BLaER1 (cell line): ENCODE results near the gene CPA2.

Source experiments
- H3K27ac ChIP-seq: shearing (Covaris generic); formaldehyde crosslinking; 2 replicates; pipeline ENCODE4 v1.8.1; 2022
- H3K27me3 ChIP-seq: shearing (Covaris generic); formaldehyde crosslinking; 2 replicates; pipeline ENCODE4 v1.8.1; 2022
- H3K36me3 ChIP-seq: shearing (Covaris generic); formaldehyde crosslinking; 2 replicates; pipeline ENCODE4 v1.8.1; 2022
- H3K4me1 ChIP-seq: shearing (Covaris generic); formaldehyde crosslinking; 2 replicates; pipeline ENCODE4 v1.8.1; 2022
- H3K4me2 ChIP-seq: shearing (Covaris generic); formaldehyde crosslinking; 2 replicates; pipeline ENCODE4 v1.8.1; 2022
- H3K4me3 ChIP-seq: shearing (Covaris generic); formaldehyde crosslinking; 2 replicates; pipeline ENCODE4 v1.8.1; 2022
- H3K9ac ChIP-seq: shearing (Covaris generic); formaldehyde crosslinking; 2 replicates; pipeline ENCODE4 v1.8.1; 2022
- H3K9me3 ChIP-seq: shearing (Covaris generic); formaldehyde crosslinking; 2 replicates; pipeline ENCODE4 v1.8.1; 2022
- H4K20me1 ChIP-seq: shearing (Covaris generic); formaldehyde crosslinking; 2 replicates; pipeline ENCODE4 v1.8.1; 2022
- Cebpa-rat ChIP-seq: shearing (Covaris generic); IDR thresholded peaks from 2 replicates; pipeline ENCODE4 v1.8.1; 2022

CPA2 gene

GRCh38 chr7:130272381-130273080 is 5.9 kb downstream of the CPA2 start:
- TF ChIP-seq Cebpa-rat: no peak
- no peak overlapping the region for H3K4me3 ChIP-seq
- no peaks in the 10 kb centered on the region; the same call in 1 of the 2 replicates for H3K9me3 ChIP-seq
- peak overlapping the region; percentile 68 for H3K4me2 ChIP-seq
- H3K4me1 ChIP-seq: peaks cover 18% of the 10 kb centered on the region
- H3K9ac ChIP-seq: no peak overlapping the region
- H3K27ac ChIP-seq: no peak overlapping the region
- H3K27me3 ChIP-seq: no peaks in the 10 kb centered on the region
- H4K20me1 ChIP-seq: no peaks in the 10 kb centered on the region
- H3K36me3 ChIP-seq: no peaks in the 10 kb centered on the region

DNA sequence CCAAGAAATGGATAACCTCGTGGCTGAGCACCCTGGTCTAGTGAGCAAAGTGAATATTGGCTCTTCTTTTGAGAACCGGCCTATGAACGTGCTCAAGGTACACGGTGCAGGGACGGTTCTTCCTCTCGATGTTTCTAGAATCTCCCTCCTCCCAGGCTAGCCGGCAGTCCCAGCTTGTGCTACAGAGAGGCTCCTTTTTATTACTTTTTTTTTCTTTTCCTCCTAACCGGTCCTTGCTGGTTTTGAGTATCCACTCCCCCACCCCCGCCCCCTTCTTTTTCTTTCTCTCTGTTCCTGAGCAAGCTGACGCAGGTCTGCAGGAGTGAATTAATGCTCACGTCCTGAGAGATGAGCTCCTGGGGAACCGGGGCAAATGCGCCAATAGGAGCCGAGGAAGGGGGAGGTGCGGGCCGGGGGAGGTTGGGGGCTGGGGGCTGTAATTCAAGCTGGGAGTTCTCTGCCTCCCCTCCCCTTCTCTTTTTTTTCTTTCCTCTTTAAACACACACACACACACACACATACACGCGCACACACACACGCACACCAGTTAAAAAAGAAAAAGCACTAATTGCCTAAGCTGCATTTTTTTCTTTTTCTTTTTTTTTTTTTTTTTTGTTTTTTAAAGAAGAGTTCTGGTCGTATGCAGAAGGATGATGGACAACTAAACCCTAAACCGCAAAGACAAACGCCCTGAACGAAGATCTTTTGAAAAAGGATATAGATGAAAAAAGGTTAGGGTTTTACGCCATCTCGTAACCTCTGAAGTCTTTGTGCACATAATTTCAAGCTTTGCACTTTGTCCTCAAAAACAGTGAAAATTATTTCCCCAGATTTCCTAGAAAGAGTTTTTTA is 6.6 kb downstream of the CPA2 start:
- no peak overlapping the region for H3K27ac ChIP-seq
- H3K4me2 ChIP-seq: peak overlapping the region; percentile 68
- no peaks in the 10 kb centered on the region; the same call in 1 of the 2 replicates for H3K9me3 ChIP-seq
- H3K4me1 ChIP-seq: peaks cover 18% of the 10 kb centered on the region
- H3K27me3 ChIP-seq: no peaks in the 10 kb centered on the region
- no peaks in the 10 kb centered on the region for H4K20me1 ChIP-seq
- TF ChIP-seq Cebpa-rat: no peak
- no peak overlapping the region for H3K4me3 ChIP-seq
- no peaks in the 10 kb centered on the region for H3K36me3 ChIP-seq
- no peak overlapping the region for H3K9ac ChIP-seq

DNA sequence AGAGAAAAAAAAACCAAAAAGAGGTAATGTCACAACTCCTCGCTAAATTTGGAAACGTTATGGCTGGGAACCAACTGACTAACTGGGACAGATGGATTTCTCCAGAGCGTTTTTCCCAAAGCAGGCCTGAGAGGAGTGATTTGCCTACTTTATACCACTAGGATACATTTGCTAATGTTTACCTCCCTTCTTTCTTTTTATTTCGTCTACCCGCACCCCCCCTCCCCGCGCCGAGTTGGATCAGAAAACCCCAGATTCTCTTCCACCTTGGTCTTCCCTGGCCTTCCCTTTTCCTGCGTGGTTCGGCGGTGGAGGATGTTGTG is 7.2 kb downstream of the CPA2 start:
- Histone ChIP-seq H3K36me3 (no peaks in the 10 kb centered on the region), H3K4me3 (no peak overlapping the region), H3K9ac (no peak overlapping the region), H4K20me1 (no peaks in the 10 kb centered on the region), H3K27me3 (no peaks in the 10 kb centered on the region), H3K9me3 (no peaks in the 10 kb centered on the region; the same call in 1 of the 2 replicates), H3K4me1 (peaks cover 18% of the 10 kb centered on the region), H3K27ac (no peak overlapping the region), H3K4me2 (no peak overlapping the region; the same call in 1 of the 2 replicates)
- no peak for TF ChIP-seq Cebpa-rat

DNA sequence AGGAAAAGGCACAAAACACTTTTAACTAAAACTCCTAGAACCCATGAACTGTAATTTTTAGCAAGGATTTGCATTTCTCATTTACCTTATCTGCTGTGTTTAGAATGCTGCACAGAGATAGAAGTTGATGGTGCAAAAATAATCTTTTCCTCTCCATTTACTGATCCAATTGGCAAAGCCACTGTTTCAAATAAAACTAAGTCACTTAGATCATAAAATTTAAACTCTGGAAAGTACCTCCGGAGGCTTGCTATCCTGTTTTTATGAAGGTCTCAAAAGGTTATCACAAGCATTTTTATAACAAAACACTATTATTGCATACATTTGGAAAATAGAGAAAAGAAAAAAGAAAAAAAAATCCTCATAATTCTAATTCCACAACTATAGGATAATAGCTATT is 7.6 kb downstream of the CPA2 start:
- peaks cover 18% of the 10 kb centered on the region for H3K4me1 ChIP-seq
- no peaks in the 10 kb centered on the region for H3K36me3 ChIP-seq
- no peaks in the 10 kb centered on the region for H3K27me3 ChIP-seq
- H4K20me1 ChIP-seq: no peaks in the 10 kb centered on the region
- H3K4me3 ChIP-seq: no peak overlapping the region
- no peak overlapping the region for H3K27ac ChIP-seq
- H3K9ac ChIP-seq: no peak overlapping the region
- TF ChIP-seq Cebpa-rat: no peak
- H3K4me2 ChIP-seq: no peak overlapping the region
- H3K9me3 ChIP-seq: no peaks in the 10 kb centered on the region; the same call in 1 of the 2 replicates

GRCh38 chr7:130274983-130275591 is 8.4 kb downstream of the CPA2 start:
- H3K27ac ChIP-seq: no peak overlapping the region
- no peak overlapping the region for H3K4me3 ChIP-seq
- no peaks in the 10 kb centered on the region for H3K36me3 ChIP-seq

DNA sequence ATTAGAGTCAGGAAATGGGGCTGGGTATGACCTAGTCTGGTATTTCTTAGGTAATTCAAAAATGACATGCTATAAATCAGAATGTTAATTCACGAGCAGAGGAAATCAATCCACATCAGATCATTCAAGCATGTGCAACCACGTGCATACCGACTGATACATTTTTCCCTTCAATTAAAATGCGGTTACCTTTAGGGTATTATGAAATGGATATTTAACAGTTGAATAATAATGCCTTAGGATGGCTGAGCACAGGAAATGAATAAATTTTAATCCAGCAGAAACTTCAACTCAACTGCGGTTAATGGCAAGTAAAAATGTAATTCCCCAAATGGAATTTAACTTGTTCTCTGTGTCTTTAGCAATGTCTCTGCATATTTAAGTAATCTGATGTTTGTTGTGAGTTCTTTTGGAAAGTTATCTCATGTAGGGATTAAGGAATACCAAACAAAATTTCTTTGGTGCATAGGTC is 9.2 kb downstream of the CPA2 start:
- H4K20me1 ChIP-seq: no peaks in the 10 kb centered on the region
- no peaks in the 10 kb centered on the region for H3K36me3 ChIP-seq
- TF ChIP-seq Cebpa-rat: no peak
- no peak overlapping the region for H3K4me2 ChIP-seq
- no peaks in the 10 kb centered on the region; the same call in 1 of the 2 replicates for H3K9me3 ChIP-seq
- H3K9ac ChIP-seq: no peak overlapping the region
- no peaks in the 10 kb centered on the region for H3K27me3 ChIP-seq
- H3K4me1 ChIP-seq: peaks cover 18% of the 10 kb centered on the region
- H3K27ac ChIP-seq: no peak overlapping the region
- no peak overlapping the region for H3K4me3 ChIP-seq

More at GRCh38 chr7:130274983-130275591, 8.4 kb downstream of the CPA2 start:
- no peak for TF ChIP-seq Cebpa-rat
- Histone ChIP-seq H3K27me3 (no peaks in the 10 kb centered on the region), H4K20me1 (no peaks in the 10 kb centered on the region), H3K9ac (no peak overlapping the region), H3K9me3 (no peaks in the 10 kb centered on the region; the same call in 1 of the 2 replicates), H3K4me1 (peaks cover 18% of the 10 kb centered on the region), H3K4me2 (no peak overlapping the region)

DNA sequence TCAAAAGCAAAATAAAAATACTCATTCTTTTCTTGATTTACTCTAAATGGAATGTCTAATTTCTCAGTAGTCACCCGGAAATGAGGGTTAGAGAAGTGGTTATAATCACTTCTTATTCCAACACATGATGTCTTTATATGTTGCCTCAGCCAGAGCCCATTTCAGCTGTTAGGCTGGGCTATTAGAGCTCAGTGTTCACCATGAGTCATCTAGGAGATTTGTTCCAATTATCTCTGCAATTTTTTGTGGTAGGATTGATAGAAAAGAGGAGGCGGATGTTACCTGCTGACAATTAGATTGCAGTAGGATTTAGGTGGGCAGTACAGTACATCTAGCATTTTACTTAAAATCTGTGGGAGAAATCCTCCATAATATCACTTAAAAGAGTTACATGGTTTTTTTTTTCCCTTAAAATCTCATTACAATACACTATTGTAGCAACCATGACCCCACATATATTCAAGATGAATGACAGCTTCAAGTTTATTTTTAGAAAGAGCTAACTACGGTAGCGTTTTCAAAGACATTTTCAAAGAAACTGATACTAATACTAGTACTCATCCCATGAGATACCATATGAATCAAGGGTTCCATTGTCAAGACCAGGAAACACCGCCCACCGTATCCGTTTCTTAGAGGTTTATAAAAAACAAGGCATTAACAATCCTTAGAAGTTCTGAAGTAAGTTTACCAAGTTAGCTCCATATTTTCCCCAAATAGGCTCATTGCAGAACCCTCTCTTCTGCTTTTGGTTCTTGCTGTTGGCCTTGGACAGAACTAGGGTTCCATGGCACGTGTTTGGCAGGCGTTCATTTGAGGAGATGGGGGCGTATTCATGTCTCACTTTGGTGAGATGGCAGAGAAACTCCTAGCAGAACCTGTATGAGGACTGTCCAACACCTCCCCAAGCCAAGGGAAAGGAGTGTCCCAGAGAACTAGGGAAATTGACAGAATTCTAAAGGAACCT is 10.4 kb downstream of the CPA2 start:
- H3K4me1 ChIP-seq: peaks cover 18% of the 10 kb centered on the region
- H3K36me3 ChIP-seq: no peaks in the 10 kb centered on the region
- no peak overlapping the region for H3K27ac ChIP-seq
- no peak for TF ChIP-seq Cebpa-rat
- H3K9me3 ChIP-seq: no peaks in the 10 kb centered on the region; the same call in 1 of the 2 replicates
- H3K27me3 ChIP-seq: no peaks in the 10 kb centered on the region
- H3K4me3 ChIP-seq: no peak overlapping the region
- no peak overlapping the region for H3K4me2 ChIP-seq
- H4K20me1 ChIP-seq: no peaks in the 10 kb centered on the region
- no peak overlapping the region for H3K9ac ChIP-seq

GRCh38 chr7:130277763-130278643 is 11.3 kb downstream of the CPA2 start:
- H3K4me3 ChIP-seq: no peak overlapping the region
- no peak overlapping the region for H3K9ac ChIP-seq
- H3K9me3 ChIP-seq: no peaks in the 10 kb centered on the region; the same call in 1 of the 2 replicates
- no peaks in the 10 kb centered on the region for H3K27me3 ChIP-seq
- H4K20me1 ChIP-seq: no peaks in the 10 kb centered on the region
- no peak overlapping the region for H3K4me2 ChIP-seq
- no peak overlapping the region for H3K27ac ChIP-seq
- H3K36me3 ChIP-seq: no peaks in the 10 kb centered on the region
- no peak for TF ChIP-seq Cebpa-rat
- H3K4me1 ChIP-seq: peaks cover 12% of the 10 kb centered on the region
